OCI-M1 (cell line): ENCODE results near the gene PISD.
"Not testable (repeated sequence)": the region's sequence is repeated elsewhere in the genome, so short reads cannot be mapped to it uniquely, and the experiment has no call there.

ENCODE experiments used
- DNase-seq: peaks from one replicate; lab custom pipeline; 2025; lab: John Stamatoyannopoulos, UW

PISD gene

DNA sequence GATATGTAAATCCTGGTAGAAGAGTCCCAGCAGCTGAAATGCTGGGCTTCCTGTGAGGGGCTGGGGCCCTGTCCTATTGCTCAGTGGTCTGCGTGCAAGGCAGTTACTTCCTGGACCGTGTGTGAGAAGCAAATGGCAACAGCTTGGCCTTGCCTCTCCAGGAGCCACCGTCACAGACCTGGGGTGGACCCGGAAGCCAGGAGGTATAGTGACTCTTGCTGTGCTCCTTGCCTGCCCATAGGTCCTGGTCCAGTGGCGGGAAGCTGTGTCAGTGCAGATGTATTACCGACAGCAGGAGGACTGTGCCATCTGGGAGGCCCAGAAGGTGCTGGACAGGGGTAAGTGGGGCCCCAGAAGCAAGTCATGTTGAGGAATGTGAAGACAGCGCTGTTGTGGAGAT, 54.3 kb downstream of the PISD start:
- DNase-seq: no peak

DNA sequence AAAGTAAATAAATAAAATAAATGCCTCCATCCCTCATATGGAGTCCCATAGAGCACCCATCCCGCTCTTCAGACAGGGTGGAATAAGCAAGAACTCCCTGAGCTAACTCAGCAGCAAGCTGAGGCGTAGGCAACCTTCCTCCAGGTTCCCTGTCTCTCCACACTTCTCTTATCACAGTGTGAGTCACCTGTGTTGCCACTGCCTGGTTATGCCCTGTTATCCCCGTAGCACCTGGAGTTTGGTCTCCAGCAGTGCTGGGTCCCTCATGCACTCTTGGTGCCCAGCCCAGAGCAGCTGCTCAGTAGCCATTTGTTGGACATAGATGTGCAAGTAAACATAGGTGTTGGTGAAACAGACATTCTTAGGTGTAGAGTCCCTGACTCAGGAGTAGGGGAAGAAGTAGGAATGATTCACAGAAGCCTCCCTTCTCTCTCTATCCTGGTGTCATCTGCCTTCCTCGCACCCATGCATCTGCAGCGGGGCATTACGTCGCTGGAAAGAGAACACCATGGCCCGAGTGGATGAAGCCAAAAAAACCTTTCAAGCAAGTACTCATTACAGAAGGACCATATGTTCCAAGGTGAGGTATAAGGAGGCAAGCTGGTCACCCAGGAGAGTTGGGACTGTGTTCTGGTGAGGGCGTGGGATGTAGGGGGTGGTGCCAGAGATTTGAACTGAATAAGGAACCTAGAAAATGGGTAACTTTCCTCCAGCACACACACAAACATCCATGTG, 56.0 kb downstream of the PISD start:
- DNase-seq: no peak

GRCh38 chr22:31604746-31605705, 57.0 kb downstream of the PISD start:
- no peak for DNase-seq

DNA sequence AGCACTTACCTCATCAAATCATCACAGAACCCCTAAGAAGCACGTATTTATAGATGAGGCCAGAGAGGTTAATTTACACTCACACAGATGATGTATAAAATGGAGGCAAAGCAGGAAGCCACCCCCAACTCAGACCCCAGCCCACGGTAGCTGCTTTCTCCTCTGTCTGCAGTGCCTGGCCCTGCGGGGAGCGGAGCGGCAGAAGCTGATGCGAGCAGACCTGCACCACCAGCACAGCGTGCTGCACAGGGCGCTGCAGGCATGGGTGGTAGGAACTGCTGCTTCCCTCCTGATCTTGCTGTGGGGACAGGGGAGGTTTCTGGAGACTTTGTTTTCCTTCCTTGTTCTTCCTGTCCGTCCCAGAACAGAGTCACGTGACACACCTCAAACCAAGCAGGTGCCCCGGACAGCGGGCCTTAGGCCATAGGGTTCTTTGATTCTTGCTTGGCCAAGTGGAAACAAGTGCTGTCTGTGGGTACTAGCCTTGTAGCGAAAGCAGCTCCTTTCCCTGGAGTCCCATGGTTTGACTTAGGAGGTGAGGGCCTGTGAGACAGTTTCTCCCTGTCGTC, 57.8 kb downstream of the PISD start:
- no peak for DNase-seq

GRCh38 chr22:31603574-31603973, 58.4 kb downstream of the PISD start:
- no peak for DNase-seq

DNA sequence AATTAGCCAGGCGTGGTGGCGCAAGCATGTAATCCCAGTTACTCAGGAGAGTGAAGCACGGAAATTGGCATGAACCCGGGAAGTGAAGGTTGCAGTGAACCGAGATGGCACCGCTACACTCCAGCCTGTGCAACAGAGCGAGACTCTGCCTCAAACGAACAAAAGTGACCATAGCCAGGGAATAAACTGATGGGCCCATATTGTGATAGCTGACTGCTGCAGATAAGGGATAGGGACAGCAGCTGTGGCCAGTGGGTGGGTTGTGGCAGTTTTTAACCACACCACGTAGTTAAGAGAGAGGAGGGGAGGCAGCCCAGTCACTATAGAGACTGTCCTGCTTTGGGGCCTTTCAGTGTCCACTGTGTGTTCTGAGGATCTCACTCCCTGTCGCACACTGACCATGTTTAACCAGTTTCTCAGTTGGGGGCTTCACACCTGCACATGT, 58.9 kb downstream of the PISD start:
- DNase-seq: peak; percentile 95

GRCh38 chr22:31602259-31602952, 59.6 kb downstream of the PISD start:
- DNase-seq: peak; percentile 54

DNA sequence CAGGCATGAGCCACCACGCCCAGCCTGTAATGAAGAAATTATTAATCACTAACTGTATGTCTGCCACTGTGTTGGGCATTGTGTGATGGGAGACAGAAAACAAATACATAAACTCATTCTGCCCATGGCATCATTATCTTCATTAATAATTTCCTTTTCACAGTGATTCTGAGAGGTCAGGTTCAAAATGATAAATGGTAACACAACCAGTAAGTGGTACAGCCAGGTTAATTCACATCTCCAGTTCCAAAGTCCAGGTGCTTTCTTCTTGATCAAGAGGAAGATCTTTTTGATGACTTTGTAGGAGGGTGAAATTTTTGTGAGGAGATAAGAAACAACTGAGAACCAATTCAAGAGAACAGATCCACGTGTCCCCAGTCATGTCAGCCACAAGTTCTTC, 66.7 kb downstream of the PISD start:
- DNase-seq: no peak

GRCh38 chr22:31590161-31590560, 71.9 kb downstream of the PISD start:
- not testable (repeated sequence) for DNase-seq

DNA sequence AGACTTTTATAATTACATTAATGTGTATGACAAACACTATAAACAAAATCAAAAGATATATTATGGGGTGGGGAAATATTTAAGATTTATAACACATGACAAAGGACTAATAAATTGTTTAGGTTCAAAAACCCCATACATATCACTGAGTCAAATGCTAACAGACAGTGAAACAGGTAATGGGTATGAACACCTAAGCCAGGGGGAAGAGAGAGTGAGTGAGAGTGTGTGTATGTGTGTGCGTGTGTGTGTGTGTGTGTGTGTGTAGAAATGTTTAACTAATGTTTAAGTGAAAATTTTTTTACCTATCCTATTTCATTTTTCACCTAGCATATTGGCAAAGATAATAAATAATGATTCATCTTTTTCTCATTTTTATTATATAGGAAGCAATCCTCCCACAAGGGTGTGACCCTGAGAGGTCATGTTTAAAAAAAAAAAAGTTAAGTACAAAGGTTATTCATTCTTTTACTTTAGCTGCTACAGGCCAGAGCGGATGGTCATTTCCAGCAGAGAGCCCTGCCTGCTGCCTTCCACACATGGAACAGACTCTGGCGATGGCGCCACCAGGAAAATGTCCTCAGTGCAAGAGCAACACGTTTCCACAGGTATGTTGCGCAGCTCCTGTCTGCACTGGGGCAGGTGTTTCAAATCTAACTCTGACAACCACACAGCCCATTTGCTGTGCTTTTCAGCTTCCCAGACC, 72.9 kb downstream of the PISD start:
- no peak for DNase-seq

- DNase-seq: peak; percentile 58
Observed at GRCh38 chr22:31586137-31586920, 75.7 kb downstream of the PISD start.

GRCh38 chr22:31585161-31585859, 76.7 kb downstream of the PISD start:
- peak; percentile 82 for DNase-seq

- DNase-seq: no peak
Observed at GRCh38 chr22:31584804-31585160, 77.2 kb downstream of the PISD start.

DNA sequence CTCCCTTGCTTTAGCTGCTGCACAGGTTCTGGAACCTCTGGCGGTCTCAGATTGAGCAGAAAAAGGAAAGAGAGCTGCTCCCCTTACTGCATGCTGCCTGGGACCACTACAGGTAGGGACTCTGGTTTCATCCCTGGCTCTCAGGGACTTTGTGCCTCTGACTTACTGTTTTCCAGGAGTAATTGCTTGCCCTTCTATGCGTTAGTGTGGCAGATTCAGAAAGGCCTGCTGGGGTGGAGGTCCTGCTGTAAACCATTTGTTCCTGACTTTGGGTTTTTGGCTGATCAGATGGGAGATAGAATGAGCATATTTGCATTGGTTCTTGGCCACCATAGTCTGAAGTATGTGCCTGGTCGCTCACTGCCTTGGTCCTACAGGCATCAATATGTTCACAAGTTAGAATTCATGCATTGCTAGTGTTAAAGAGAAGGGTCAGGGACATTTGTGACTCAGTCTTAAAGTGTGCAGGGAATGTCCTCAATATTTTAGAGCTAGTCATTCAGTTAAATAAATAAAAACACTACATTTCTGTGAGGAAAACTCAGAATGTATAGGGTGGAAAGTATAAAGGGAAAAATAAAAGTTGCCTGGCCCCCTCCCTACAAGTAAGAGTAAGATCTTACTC, 78.0 kb downstream of the PISD start:
- DNase-seq: no peak

- no peak for DNase-seq
Observed at GRCh38 chr22:31579835-31580242, 82.2 kb downstream of the PISD start.

GRCh38 chr22:31578171-31578570, 83.8 kb downstream of the PISD start:
- DNase-seq: no peak

DNA sequence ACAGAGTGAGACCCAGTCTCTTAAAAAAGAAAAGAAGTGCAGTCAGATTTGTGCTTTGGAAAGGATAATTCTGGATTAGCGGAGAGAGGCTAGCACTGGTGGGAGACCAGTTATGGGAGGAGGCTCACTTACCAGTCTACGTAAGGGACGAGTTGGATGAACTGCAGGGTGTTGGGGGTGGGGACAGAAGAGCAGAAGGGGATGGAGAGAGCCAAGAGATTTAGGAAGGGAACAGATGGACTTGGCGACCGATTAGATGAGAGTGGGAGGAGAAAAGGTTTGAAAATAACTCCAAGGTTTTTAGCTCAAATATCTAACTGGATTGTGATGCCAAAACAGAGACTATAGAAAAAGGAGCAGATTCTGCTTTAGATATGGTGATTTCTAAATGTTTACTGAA, 84.3 kb downstream of the PISD start:
- no peak for DNase-seq

DNA sequence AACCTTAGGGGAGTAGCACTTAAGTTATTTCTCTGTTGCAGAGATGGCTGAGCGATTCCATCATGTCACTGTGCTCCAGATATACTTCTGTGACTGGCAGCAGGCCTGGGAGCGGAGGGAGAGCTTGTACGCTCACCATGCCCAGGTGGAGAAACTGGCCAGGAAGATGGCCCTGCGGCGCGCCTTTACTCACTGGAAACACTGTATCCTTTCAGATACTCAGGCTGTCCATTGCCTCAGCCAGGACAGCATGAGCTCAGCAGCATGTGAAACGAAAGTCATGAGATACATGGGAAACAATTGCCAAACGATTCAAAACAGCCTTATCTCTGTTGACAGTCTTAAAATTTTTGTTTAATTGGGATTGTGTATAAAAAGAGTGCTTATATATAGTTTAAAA, 86.8 kb downstream of the PISD start:
- no peak for DNase-seq

GRCh38 chr22:31574055-31574670, 87.9 kb downstream of the PISD start:
- no peak for DNase-seq
